Measurements from ENCODE around the gene PCGF2.
"Not testable (repeated sequence)": the region's sequence is repeated elsewhere in the genome, so short reads cannot be mapped to it uniquely, and the experiment has no call there.

Gene PCGF2

GRCh38 chr17:38733282-38733981, 14.7 kb downstream of the PCGF2 start:
- H3K27me3 Mint-ChIP-seq: peaks cover 7% of the 10 kb centered on the region
- H3K9me3 Mint-ChIP-seq: no peaks in the 10 kb centered on the region
- no peak overlapping the region for H3K4me3 Mint-ChIP-seq
- no peak for ATAC-seq
- peak overlapping the region; percentile 9 for H3K27ac Mint-ChIP-seq
- H3K36me3 Mint-ChIP-seq: peaks cover under 1% of the 10 kb centered on the region
- peaks cover 63% of the 10 kb centered on the region for H3K4me1 Mint-ChIP-seq

- H3K4me1 Mint-ChIP-seq: peaks cover 64% of the 10 kb centered on the region
Measured at GRCh38 chr17:38732376-38733281, 15.5 kb downstream of the PCGF2 start.

GRCh38 chr17:38731526-38732294, 16.4 kb downstream of the PCGF2 start:
- H3K9me3 Mint-ChIP-seq: no peaks in the 10 kb centered on the region
- H3K36me3 Mint-ChIP-seq: peaks cover 9% of the 10 kb centered on the region
- no peak for ATAC-seq
- H3K27me3 Mint-ChIP-seq: no peaks in the 10 kb centered on the region
- H3K4me1 Mint-ChIP-seq: peaks cover 73% of the 10 kb centered on the region
- peak overlapping the region; percentile 88 for H3K27ac Mint-ChIP-seq
- peak overlapping the region; percentile 0 for H3K4me3 Mint-ChIP-seq

More at GRCh38 chr17:38732376-38733281, 15.5 kb downstream of the PCGF2 start:
- H3K36me3 Mint-ChIP-seq: peaks cover 8% of the 10 kb centered on the region
- ATAC-seq: no peak
- H3K27ac Mint-ChIP-seq: peak overlapping the region; percentile 9
- no peaks in the 10 kb centered on the region for H3K9me3 Mint-ChIP-seq
- H3K4me3 Mint-ChIP-seq: no peak overlapping the region
- H3K27me3 Mint-ChIP-seq: no peaks in the 10 kb centered on the region

- Mint-ChIP-seq H3K4me3 (peak overlapping the region; percentile 91), H3K27ac (peak overlapping the region; percentile 88), H3K9me3 (no peaks in the 10 kb centered on the region), H3K27me3 (no peaks in the 10 kb centered on the region), H3K36me3 (peaks cover 9% of the 10 kb centered on the region), H3K4me1 (peaks cover 82% of the 10 kb centered on the region)
- ATAC-seq: no peak
Measured at GRCh38 chr17:38730526-38731379, 17.4 kb downstream of the PCGF2 start.

- Mint-ChIP-seq H3K36me3 (peaks cover 9% of the 10 kb centered on the region), H3K4me1 (peaks cover 81% of the 10 kb centered on the region), H3K27me3 (no peaks in the 10 kb centered on the region), H3K27ac (peak within 1 kb of the TSS; percentile 88), H3K9me3 (no peaks in the 10 kb centered on the region), H3K4me3 (peak within 1 kb of the TSS; percentile 91)
- ATAC-seq: peak; percentile 93
Measured at GRCh38 chr17:38729886-38730525, 18.1 kb downstream of the PCGF2 start, which contains the start of gene CISD3. CISD3 (plus strand) TSS chr17:38730341; CDS start chr17:38730359, 18 bp downstream.

GRCh38 chr17:38729368-38729885, 18.7 kb downstream of the PCGF2 start:
- H3K36me3 Mint-ChIP-seq: peaks cover 9% of the 10 kb centered on the region
- peak overlapping the region; percentile 61 for H3K4me3 Mint-ChIP-seq
- H3K27me3 Mint-ChIP-seq: no peaks in the 10 kb centered on the region
- peaks cover 75% of the 10 kb centered on the region for H3K4me1 Mint-ChIP-seq
- peak overlapping the region; percentile 52 for H3K27ac Mint-ChIP-seq
- H3K9me3 Mint-ChIP-seq: no peaks in the 10 kb centered on the region
- ATAC-seq: no peak

- ATAC-seq: peak; percentile 25
- Mint-ChIP-seq H3K36me3 (peaks cover 9% of the 10 kb centered on the region), H3K9me3 (no peaks in the 10 kb centered on the region), H3K27ac (peak overlapping the region; percentile 79), H3K4me1 (peaks cover 64% of the 10 kb centered on the region), H3K4me3 (peak overlapping the region; percentile 50), H3K27me3 (no peaks in the 10 kb centered on the region)
Measured at GRCh38 chr17:38728290-38728831, 19.8 kb downstream of the PCGF2 start.

GRCh38 chr17:38727736-38728135, 20.4 kb downstream of the PCGF2 start:
- Mint-ChIP-seq H3K27ac (peak overlapping the region; percentile 79), H3K27me3 (no peaks in the 10 kb centered on the region), H3K9me3 (no peaks in the 10 kb centered on the region), H3K4me3 (peak overlapping the region; percentile 52), H3K36me3 (peaks cover 15% of the 10 kb centered on the region), H3K4me1 (peaks cover 58% of the 10 kb centered on the region)
- no peak for ATAC-seq

GRCh38 chr17:38726145-38726544, 22.0 kb downstream of the PCGF2 start:
- H3K36me3 Mint-ChIP-seq: peaks cover 24% of the 10 kb centered on the region
- peaks cover 50% of the 10 kb centered on the region for H3K4me1 Mint-ChIP-seq
- not testable (repeated sequence) for H3K9me3 Mint-ChIP-seq, H3K27me3 Mint-ChIP-seq, H3K4me3 Mint-ChIP-seq, ATAC-seq
- peak overlapping the region; percentile 79 for H3K27ac Mint-ChIP-seq

- peak overlapping the region; percentile 79 for H3K27ac Mint-ChIP-seq
- H3K9me3 Mint-ChIP-seq: no peaks in the 10 kb centered on the region
Measured at GRCh38 chr17:38725066-38725465, 23.1 kb downstream of the PCGF2 start.

GRCh38 chr17:38724337-38724988, 23.7 kb downstream of the PCGF2 start:
- Mint-ChIP-seq H3K27me3 (no peaks in the 10 kb centered on the region), H3K36me3 (peaks cover 36% of the 10 kb centered on the region), H3K4me3 (no peak overlapping the region), H3K27ac (no peak overlapping the region), H3K9me3 (no peaks in the 10 kb centered on the region), H3K4me1 (peaks cover 46% of the 10 kb centered on the region)
- no peak for ATAC-seq

More at GRCh38 chr17:38725066-38725465, 23.1 kb downstream of the PCGF2 start:
- Mint-ChIP-seq H3K4me3 (no peak overlapping the region), H3K36me3 (peaks cover 33% of the 10 kb centered on the region), H3K27me3 (no peaks in the 10 kb centered on the region), H3K4me1 (peaks cover 48% of the 10 kb centered on the region)
- ATAC-seq: no peak

- peak; percentile 57 for ATAC-seq
- Mint-ChIP-seq H3K4me1 (peaks cover 26% of the 10 kb centered on the region), H3K4me3 (no peak overlapping the region), H3K9me3 (no peaks in the 10 kb centered on the region), H3K36me3 (peaks cover 52% of the 10 kb centered on the region), H3K27ac (no peak overlapping the region), H3K27me3 (no peaks in the 10 kb centered on the region)
Measured at GRCh38 chr17:38721802-38722201, 26.3 kb downstream of the PCGF2 start.

- H3K9me3 Mint-ChIP-seq: no peaks in the 10 kb centered on the region
- H3K27me3 Mint-ChIP-seq: no peaks in the 10 kb centered on the region
- ATAC-seq: no peak
- no peak overlapping the region for H3K27ac Mint-ChIP-seq
- H3K4me3 Mint-ChIP-seq: no peak overlapping the region
- peaks cover 59% of the 10 kb centered on the region for H3K36me3 Mint-ChIP-seq
- peaks cover 20% of the 10 kb centered on the region for H3K4me1 Mint-ChIP-seq
Measured at GRCh38 chr17:38720941-38721340, 27.2 kb downstream of the PCGF2 start.
